ENCODE measurements around the gene SLC6A6.
A peak's percentile ranks its signal among the peaks of the same experiment; 100 is the strongest.

SLC6A6 gene

GRCh38 chr3:14467814-14468620 is 65.6 kb downstream of the SLC6A6 start:
- TF ChIP-seq, protein P1, sequence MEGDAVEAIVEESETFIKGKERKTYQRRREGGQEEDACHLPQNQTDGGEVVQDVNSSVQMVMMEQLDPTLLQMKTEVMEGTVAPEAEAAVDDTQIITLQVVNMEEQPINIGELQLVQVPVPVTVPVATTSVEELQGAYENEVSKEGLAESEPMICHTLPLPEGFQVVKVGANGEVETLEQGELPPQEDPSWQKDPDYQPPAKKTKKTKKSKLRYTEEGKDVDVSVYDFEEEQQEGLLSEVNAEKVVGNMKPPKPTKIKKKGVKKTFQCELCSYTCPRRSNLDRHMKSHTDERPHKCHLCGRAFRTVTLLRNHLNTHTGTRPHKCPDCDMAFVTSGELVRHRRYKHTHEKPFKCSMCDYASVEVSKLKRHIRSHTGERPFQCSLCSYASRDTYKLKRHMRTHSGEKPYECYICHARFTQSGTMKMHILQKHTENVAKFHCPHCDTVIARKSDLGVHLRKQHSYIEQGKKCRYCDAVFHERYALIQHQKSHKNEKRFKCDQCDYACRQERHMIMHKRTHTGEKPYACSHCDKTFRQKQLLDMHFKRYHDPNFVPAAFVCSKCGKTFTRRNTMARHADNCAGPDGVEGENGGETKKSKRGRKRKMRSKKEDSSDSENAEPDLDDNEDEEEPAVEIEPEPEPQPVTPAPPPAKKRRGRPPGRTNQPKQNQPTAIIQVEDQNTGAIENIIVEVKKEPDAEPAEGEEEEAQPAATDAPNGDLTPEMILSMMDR (IDR thresholded peaks at IDR 0.05; ENCODE audit: low read depth, low read length): peak; percentile 76
- DNase-seq: peak; percentile 37
- H3K9me3 ChIP-seq: no peaks in the 10 kb centered on the region
- no peak overlapping the region for H3K4me3 ChIP-seq (ENCODE audit: low read depth, low read length)
- H3K4me1 ChIP-seq: no peaks in the 10 kb centered on the region
- no peaks in the 10 kb centered on the region for H3K27me3 ChIP-seq
- peaks cover 14% of the 10 kb centered on the region for H3K36me3 ChIP-seq

- Histone ChIP-seq H3K4me3 (ENCODE audit: low read depth, low read length) (no peak overlapping the region), H3K36me3 (peaks cover 14% of the 10 kb centered on the region), H3K9me3 (no peaks in the 10 kb centered on the region), H3K27me3 (no peaks in the 10 kb centered on the region), H3K4me1 (no peaks in the 10 kb centered on the region)
- DNase-seq: no peak
- TF ChIP-seq, protein P1 (IDR thresholded peaks at IDR 0.05; ENCODE audit: low read depth, low read length): no peak
Observed at GRCh38 chr3:14468621-14468981, 66.2 kb downstream of the SLC6A6 start.

- Histone ChIP-seq H3K27me3 (no peaks in the 10 kb centered on the region), H3K36me3 (peaks cover 14% of the 10 kb centered on the region)
Observed at GRCh38 chr3:14470461-14470860, 68.1 kb downstream of the SLC6A6 start.

DNA sequence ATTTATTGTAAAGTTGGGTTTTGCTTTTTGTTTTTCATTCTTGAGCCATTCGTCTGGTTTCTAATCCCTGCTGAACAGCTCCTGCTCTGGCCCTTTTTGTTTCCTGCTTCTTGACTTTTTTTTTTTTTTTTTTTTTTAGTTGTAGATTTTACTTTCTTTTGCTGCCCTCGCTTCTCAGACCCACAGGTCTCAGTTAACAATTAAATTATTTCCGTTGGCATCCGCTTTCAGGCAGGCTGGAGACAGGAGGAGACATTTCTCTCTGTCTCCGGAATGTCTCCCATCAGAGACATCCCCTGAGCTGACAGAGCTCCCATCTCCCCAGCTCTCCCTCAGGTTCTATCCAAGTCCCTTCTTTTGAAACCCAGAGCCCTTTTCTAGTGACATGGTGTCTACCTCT is 68.6 kb downstream of the SLC6A6 start:
- Histone ChIP-seq H3K36me3 (peaks cover 14% of the 10 kb centered on the region), H3K4me3 (ENCODE audit: low read depth, low read length) (no peak overlapping the region), H3K27me3 (no peaks in the 10 kb centered on the region), H3K4me1 (no peaks in the 10 kb centered on the region), H3K9me3 (no peaks in the 10 kb centered on the region)
- TF ChIP-seq, protein P1 (IDR thresholded peaks at IDR 0.05; ENCODE audit: low read depth, low read length): no peak
- DNase-seq: no peak

More at GRCh38 chr3:14470461-14470860, 68.1 kb downstream of the SLC6A6 start:
- TF ChIP-seq, protein P1 (IDR thresholded peaks at IDR 0.05; ENCODE audit: low read depth, low read length): no peak
- no peaks in the 10 kb centered on the region for H3K9me3 ChIP-seq
- no peaks in the 10 kb centered on the region for H3K4me1 ChIP-seq
- H3K4me3 ChIP-seq (ENCODE audit: low read depth, low read length): no peak overlapping the region
- no peak for DNase-seq

- Histone ChIP-seq H3K36me3 (peaks cover 15% of the 10 kb centered on the region), H3K27me3 (no peaks in the 10 kb centered on the region), H3K4me1 (no peaks in the 10 kb centered on the region), H3K4me3 (ENCODE audit: low read depth, low read length) (no peak overlapping the region), H3K9me3 (no peaks in the 10 kb centered on the region)
- no peak for DNase-seq
- TF ChIP-seq, protein P1 (IDR thresholded peaks at IDR 0.05; ENCODE audit: low read depth, low read length): no peak
Observed at GRCh38 chr3:14471690-14472089, 69.3 kb downstream of the SLC6A6 start.

Data from BE2C (cell line).